GM12801 (cell line): ENCODE results near the gene NEK11.

ENCODE experiments used
- TF ChIP-seq, protein P1 (sequence below): IDR thresholded peaks from one replicate; pipeline ENCODE4 v1.5.1; 2011; ENCODE audit warnings: control low read depth; ENCODE audit not compliant: insufficient read length; ENCODE audit errors: extremely low read depth

NEK11 gene

DNA sequence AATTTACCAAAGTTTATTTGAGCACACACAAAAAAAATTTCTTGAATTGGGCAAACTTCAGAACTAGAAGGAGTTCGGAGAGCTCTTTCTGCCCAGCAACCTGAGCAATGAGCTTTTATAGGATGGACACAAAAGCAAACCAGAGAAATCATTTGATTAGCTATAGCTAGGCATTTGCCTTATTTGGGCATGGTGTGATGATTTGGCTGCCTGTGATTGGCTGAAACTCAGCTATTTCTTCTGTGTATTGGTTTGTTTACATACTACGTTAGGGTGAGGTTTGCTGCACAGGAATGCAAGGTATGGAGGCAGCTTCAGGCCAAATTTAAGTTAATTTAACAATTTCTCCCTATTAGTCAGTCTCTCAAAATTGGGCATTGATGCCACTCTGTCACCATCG, 65.1 kb downstream of the NEK11 start:
- TF ChIP-seq, protein P1, sequence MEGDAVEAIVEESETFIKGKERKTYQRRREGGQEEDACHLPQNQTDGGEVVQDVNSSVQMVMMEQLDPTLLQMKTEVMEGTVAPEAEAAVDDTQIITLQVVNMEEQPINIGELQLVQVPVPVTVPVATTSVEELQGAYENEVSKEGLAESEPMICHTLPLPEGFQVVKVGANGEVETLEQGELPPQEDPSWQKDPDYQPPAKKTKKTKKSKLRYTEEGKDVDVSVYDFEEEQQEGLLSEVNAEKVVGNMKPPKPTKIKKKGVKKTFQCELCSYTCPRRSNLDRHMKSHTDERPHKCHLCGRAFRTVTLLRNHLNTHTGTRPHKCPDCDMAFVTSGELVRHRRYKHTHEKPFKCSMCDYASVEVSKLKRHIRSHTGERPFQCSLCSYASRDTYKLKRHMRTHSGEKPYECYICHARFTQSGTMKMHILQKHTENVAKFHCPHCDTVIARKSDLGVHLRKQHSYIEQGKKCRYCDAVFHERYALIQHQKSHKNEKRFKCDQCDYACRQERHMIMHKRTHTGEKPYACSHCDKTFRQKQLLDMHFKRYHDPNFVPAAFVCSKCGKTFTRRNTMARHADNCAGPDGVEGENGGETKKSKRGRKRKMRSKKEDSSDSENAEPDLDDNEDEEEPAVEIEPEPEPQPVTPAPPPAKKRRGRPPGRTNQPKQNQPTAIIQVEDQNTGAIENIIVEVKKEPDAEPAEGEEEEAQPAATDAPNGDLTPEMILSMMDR = no peak

GRCh38 chr3:131107637-131108433, 81.2 kb downstream of the NEK11 start:
- TF ChIP-seq, protein P1 = no peak

DNA sequence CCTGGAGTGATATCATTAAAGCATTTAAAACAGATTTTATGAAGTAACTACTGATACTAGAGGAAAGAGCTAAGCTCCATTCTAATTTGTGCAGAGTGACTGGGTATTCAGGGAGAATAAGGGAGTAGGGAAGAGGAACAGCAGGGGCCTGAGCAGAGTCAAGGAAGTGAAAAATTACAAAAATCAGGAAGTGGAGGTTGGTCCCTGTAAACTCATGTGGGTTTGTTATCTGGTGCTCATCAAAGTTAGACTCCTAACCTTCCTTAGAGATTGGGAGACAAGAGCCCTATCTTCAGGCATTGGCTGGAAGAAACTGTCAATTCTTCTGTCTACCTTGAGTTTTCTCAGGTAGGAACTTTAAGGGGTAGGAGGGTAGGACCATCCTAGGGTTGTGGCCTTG, 82.5 kb downstream of the NEK11 start:
- TF ChIP-seq, protein P1 = no peak

GRCh38 chr3:131110087-131110486, 83.4 kb downstream of the NEK11 start:
- TF ChIP-seq, protein P1 = no peak

- TF ChIP-seq, protein P1 = no peak
Observed at GRCh38 chr3:131114256-131114655, 87.6 kb downstream of the NEK11 start.

DNA sequence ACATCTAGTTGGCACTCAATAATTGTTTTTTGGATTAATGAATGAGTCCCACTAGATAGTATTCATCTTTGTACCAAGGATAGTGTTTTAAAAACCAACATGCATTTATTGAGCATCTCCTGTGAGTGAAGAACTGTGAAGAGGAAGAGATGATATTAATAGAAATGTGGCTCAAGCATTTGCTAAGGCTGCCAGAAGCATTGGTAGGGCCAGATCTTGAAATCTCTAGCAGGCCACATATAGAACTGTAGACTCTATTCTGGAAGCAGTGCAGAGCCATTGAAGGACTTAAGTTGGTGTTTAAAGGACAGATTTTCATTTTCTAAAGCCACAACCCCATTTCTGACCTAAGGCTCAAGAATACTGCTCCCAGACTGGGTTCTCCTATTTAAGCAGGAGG, 99.0 kb downstream of the NEK11 start:
- TF ChIP-seq, protein P1 = no peak

DNA sequence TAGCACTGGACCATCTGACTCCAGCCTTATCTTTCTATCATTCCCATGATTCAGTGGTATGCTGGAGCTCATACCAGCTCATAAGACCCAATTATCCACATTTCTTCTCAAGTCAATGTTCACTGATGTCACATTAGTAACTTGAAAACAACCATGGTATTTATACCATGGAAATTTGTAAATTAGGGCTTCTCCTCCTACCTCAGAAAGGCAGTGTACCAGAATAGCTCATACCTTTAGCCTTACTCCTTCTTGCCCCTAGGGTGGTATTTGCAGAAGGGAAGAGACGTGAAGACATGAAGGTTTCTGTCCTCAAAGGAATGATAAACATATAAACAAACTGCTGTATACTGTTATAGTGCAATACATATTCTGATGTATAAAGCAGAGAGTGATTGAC, 114.2 kb downstream of the NEK11 start:
- TF ChIP-seq, protein P1 = no peak
